ENCODE results near the gene FCRLB. TPM values are rescaled to one million over a fixed set of nuclear protein-coding genes. Genes with fewer than 3 reads are reported as not detected.

The FCRLB gene
- total RNA-seq, 4 donors from 2014 or later = 0.49 to 1.5 (median 0.66) TPM; not detected in 1

GRCh38 chr1:161725908-161726472 is 4.6 kb downstream of the FCRLB start:
- TF ChIP-seq CTCF (IDR thresholded peaks at IDR 0.05; ENCODE audit: low read depth) = no peak

- TF ChIP-seq CTCF (IDR thresholded peaks at IDR 0.05; ENCODE audit: low read depth) = no peak
Measured at GRCh38 chr1:161726473-161727255, 5.3 kb downstream of the FCRLB start.

- no peak for TF ChIP-seq CTCF (IDR thresholded peaks at IDR 0.05; ENCODE audit: low read depth)
Measured at GRCh38 chr1:161727256-161727924, 6.0 kb downstream of the FCRLB start.

- no peak for TF ChIP-seq CTCF (IDR thresholded peaks at IDR 0.05; ENCODE audit: low read depth)
Measured at GRCh38 chr1:161728376-161729226, 7.3 kb downstream of the FCRLB start.

- TF ChIP-seq CTCF (IDR thresholded peaks at IDR 0.05; ENCODE audit: low read depth) = no peak
Measured at GRCh38 chr1:161730050-161730564, 8.8 kb downstream of the FCRLB start.

- no peak for TF ChIP-seq CTCF (IDR thresholded peaks at IDR 0.05; ENCODE audit: low read depth)
Measured at GRCh38 chr1:161731241-161731640, 9.9 kb downstream of the FCRLB start.

Measured in subcutaneous adipose tissue (tissue), 4 donors.